ENCODE data around the gene CX3CR1. TPM values are rescaled to one million over a fixed set of nuclear protein-coding genes. Genes with fewer than 3 reads are reported as not detected.

Gene CX3CR1
- total and polyA plus RNA-seq, 7 donors = 0.03 to 1.9 (median 0.55) TPM

- no peaks in the 10 kb centered on the region for H3K36me3 ChIP-seq (ENCODE audit: insufficient read depth in 1 of 2, low read depth in 1 of 2)
- TF ChIP-seq CTCF (IDR thresholded peaks at IDR 0.05) = peak; percentile 93
- H3K4me3 ChIP-seq = no peak overlapping the region
- ATAC-seq = peak; percentile 89 to 93 (median 92)
- WGBS, 3 donors = 16 to 37% (median 16%) methylated on average over 3 of the region's 3 CpGs
- H3K27me3 ChIP-seq (ENCODE audit: insufficient read depth in 3 of 3, low read length in 2 of 3) = no peaks in the 10 kb centered on the region
- intact Hi-C loops (cut with DNase I) = loop anchor here (2.0 to 5.0 kb wide), 6 partner anchors 80 to 186 kb away; partner anchors contain the start of gene XIRP1 (in 1 of the 2)
- H3K27ac ChIP-seq = peak overlapping the region; percentile 83
- peak; percentile 72 to 86 for DNase-seq
- H3K4me1 ChIP-seq = peaks cover 15% of the 10 kb centered on the region
- no peaks in the 10 kb centered on the region for H3K9me3 ChIP-seq
Measured at GRCh38 chr3:39288300-39288808, 8.5 kb upstream of the CX3CR1 start.

GRCh38 chr3:39287216-39288164 is 7.7 kb upstream of the CX3CR1 start:
- no peak overlapping the region for H3K4me3 ChIP-seq
- DNase-seq = peak in 1 of 2 donors; percentile 67
- TF ChIP-seq CTCF (IDR thresholded peaks at IDR 0.05) = no peak
- peaks cover 15% of the 10 kb centered on the region for H3K4me1 ChIP-seq
- intact Hi-C loops (cut with DNase I) = loop anchor here (2.0 to 5.0 kb wide), 6 partner anchors 79 to 185 kb away; partner anchors contain the start of gene XIRP1 (in 1 of the 2)
- no peaks in the 10 kb centered on the region for H3K36me3 ChIP-seq (ENCODE audit: insufficient read depth in 1 of 2, low read depth in 1 of 2)
- H3K9me3 ChIP-seq = no peaks in the 10 kb centered on the region
- no peaks in the 10 kb centered on the region for H3K27me3 ChIP-seq (ENCODE audit: insufficient read depth in 3 of 3, low read length in 2 of 3)
- 23 to 42% (median 26%) methylated on average over 8 of the region's 8 CpGs for WGBS, 3 donors
- peak; percentile 86 to 92 (median 88) for ATAC-seq
- peak overlapping the region; percentile 83 for H3K27ac ChIP-seq

GRCh38 chr3:39286771-39287170 is 6.9 kb upstream of the CX3CR1 start:
- no peak for TF ChIP-seq CTCF (IDR thresholded peaks at IDR 0.05)
- Histone ChIP-seq H3K4me3 (no peak overlapping the region), H3K4me1 (peaks cover 15% of the 10 kb centered on the region), H3K9me3 (no peaks in the 10 kb centered on the region), H3K27me3 (ENCODE audit: insufficient read depth in 3 of 3, low read length in 2 of 3) (no peaks in the 10 kb centered on the region), H3K36me3 (ENCODE audit: insufficient read depth in 1 of 2, low read depth in 1 of 2) (no peaks in the 10 kb centered on the region), H3K27ac (peak overlapping the region; percentile 83)
- no peak for ATAC-seq
- WGBS, 3 donors = 63 to 79% (median 65%) methylated on average over 3 of the region's 3 CpGs
- DNase-seq = no peak
- intact Hi-C loops (cut with DNase I) = loop anchor here (5.0 kb wide), 4 partner anchors 79 to 159 kb away; partner anchors contain the start of gene XIRP1 (in 1 of the 2)

GRCh38 chr3:39285332-39285731 is 5.5 kb upstream of the CX3CR1 start:
- intact Hi-C loops (cut with DNase I) = loop anchor here (5.0 kb wide), 4 partner anchors 78 to 158 kb away; partner anchors contain the start of gene XIRP1 (in 1 of the 2)
- no peak for ATAC-seq

More at GRCh38 chr3:39285332-39285731, 5.5 kb upstream of the CX3CR1 start:
- Histone ChIP-seq H3K36me3 (ENCODE audit: insufficient read depth in 1 of 2, low read depth in 1 of 2) (no peaks in the 10 kb centered on the region), H3K27me3 (ENCODE audit: insufficient read depth in 3 of 3, low read length in 2 of 3) (no peaks in the 10 kb centered on the region), H3K4me1 (peaks cover 19% of the 10 kb centered on the region), H3K4me3 (no peak overlapping the region), H3K9me3 (no peaks in the 10 kb centered on the region), H3K27ac (no peak overlapping the region)
- TF ChIP-seq CTCF (IDR thresholded peaks at IDR 0.05) = no peak
- no peak for DNase-seq
